Left lobe of liver (tissue), 2 donors: ENCODE results near the gene CKS1B. TPM values are rescaled to one million over a fixed set of nuclear protein-coding genes. Genes with fewer than 3 reads are reported as not detected.
"Not testable (repeated sequence)": the region's sequence is repeated elsewhere in the genome, so short reads cannot be mapped to it uniquely, and the experiment has no call there.

ENCODE experiments used
- ATAC-seq: fragments of 200-7000 bp; cut with Tn5 transposase; one replicate; pipeline ENCODE4 v1.9.1; 2020; ENCODE audit warnings: mild to moderate bottlenecking, moderate library complexity
- DNase-seq: peaks from one replicate; pipeline ENCODE4 v3.0.0-alpha.2; 2020; ENCODE audit warnings: low spot score
- total RNA-seq: library from RNA; stranded (reverse); gene quantifications from one replicate; pipeline ENCODE4 v1.2.1, GENCODE V29; 2021
- donor health status: DM: no; HTN: no; CAD: no; lungs with moderate emphysema.
- donor health status: DM: no; HTN: yes; CAD: no.

CKS1B gene
- total RNA-seq, 1 donor from 2014 or later = 14.2 TPM

GRCh38 chr1:154982897-154983648 is 8.6 kb downstream of the CKS1B start, which contains the start of gene FLAD1:
Gene FLAD1 (plus strand): TSS chr1:154983344. CDS start chr1:154983695, 351 bp downstream.
- peak; percentile 98 for DNase-seq
- ATAC-seq = peak; percentile 95

DNA sequence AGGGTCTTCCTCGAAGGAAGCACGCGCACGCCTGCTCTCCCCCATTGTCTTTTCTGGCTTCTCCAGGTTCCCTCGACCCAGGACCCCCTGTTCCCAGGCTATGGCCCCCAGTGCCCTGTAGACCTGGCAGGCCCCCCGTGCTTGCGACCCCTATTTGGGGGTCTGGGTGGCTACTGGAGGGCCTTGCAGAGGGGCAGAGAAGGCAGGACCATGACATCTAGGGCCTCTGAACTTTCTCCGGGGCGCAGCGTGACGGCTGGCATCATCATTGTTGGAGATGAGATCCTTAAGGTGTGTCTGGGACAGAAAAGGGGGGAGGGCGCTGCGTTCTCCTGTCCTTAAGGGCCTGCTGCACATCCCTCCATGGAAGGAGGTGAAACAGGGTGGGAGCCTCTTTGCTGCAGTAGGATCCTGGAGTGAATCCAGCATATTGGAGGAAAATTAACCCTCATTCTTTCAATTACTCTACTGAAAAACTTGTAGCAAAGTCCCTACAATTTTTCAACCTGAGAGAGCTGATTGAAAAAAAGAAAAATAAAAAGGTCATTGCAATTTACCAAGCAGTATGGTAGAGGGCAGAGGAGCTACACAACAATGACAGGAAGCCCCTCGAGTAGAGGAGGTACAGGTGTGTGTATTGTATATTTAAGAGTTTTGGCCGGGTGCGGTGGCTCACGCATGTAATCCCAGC is 9.4 kb downstream of the CKS1B start:
- DNase-seq (no peak), ATAC-seq (no peak)

DNA sequence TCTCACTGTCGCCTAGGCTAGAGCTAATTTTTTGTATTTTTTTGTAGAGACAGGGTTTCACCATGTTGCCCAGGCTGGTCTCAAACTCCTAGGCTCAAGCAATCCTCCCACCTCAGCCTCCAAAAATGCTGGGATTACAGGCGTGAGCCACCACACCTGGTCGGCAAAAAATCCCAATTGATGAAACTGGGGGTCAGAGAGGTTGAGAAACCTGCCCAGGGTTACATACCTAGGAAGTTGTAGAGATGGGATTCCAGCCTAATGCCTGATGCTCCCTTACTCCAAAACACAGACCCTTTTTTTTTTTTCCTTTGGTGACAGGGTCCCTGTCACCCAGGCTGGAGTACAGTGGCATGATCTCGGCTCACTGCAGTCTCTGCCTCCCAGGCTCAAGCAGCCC is 12.3 kb downstream of the CKS1B start:
- DNase-seq, ATAC-seq: not testable (repeated sequence)

GRCh38 chr1:154987326-154987725 is 12.8 kb downstream of the CKS1B start:
- peak; percentile 86 for DNase-seq

DNA sequence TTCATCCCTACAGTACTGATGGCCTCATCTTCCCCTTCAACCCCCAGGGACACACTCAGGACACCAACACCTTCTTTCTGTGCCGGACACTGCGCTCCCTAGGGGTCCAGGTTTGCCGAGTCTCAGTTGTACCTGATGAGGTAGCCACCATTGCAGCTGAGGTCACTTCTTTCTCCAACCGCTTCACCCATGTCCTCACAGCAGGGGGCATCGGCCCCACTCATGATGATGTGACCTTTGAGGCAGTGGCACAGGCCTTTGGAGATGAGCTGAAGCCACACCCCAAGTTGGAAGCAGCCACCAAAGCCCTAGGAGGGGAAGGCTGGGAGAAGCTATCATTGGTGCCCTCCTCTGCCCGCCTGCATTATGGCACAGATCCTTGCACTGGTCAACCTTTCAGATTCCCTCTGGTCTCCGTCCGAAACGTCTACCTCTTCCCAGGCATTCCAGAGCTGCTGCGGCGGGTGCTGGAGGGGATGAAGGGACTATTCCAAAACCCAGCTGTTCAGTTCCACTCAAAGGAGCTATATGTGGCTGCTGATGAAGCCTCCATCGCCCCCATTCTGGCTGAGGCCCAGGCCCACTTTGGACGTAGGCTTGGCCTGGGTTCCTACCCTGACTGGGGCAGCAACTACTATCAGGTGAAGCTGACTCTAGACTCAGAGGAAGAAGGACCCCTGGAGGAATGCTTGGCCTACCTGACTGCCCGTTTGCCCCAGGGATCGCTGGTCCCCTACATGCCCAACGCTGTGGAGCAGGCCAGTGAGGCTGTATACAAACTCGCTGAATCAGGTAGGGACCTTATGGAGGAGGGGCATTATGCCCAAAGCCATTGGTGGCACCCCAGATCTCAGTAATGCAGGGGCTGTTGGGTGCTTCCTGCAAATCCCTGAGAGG is 13.8 kb downstream of the CKS1B start:
- no peak for DNase-seq
- ATAC-seq = no peak

More at GRCh38 chr1:154987326-154987725, 12.8 kb downstream of the CKS1B start:
- ATAC-seq = peak; percentile 50

- DNase-seq (no peak), ATAC-seq (peak; percentile 28)
Observed at GRCh38 chr1:154989195-154989860, 14.8 kb downstream of the CKS1B start.

- no peak for DNase-seq
- ATAC-seq = no peak
Observed at GRCh38 chr1:154990276-154990675, 15.8 kb downstream of the CKS1B start.

DNA sequence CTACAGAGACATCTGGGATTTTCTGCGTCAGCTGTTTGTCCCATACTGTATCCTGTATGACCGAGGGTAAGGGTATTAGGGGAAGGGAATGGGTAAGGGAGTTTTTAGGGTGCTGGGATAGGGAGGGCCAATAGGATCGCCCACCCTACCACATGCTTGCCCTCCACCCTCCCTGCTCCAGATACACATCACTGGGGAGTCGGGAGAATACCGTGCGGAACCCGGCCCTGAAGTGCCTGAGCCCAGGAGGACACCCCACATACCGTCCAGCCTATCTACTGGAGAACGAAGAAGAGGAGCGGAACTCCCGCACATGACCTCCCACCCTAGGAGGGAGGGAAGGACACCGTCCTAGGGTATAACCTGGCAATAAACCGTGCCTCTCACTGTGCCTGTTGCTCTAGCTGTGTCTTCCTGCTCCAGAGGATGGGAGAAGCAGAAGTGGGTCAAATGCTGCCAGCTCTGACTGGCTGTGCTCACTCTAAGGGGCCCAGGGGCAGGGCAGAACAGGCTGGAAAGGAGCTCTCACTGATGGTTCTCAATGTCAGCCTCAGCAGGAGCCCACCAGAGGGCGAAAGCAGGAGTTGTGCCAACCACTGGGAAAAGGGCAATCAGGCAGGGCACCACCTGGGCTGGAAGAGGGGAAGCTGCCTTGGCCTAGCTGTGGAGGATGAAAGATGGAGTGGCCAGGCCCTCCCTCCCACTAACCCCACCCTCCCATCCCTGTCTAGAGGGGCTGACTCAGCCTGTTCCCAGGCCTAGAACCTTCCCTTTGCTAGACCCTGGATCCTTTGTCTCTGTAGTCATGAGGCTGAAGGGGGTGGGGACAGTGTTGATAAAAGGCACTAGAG is 18.5 kb downstream of the CKS1B start:
- DNase-seq (no peak), ATAC-seq (no peak)

GRCh38 chr1:154993572-154994268 is 19.2 kb downstream of the CKS1B start, which contains the start of gene LENEP:
Gene LENEP (plus strand): TSS chr1:154993586. CDS start chr1:154993608, 22 bp downstream.
- no peak for DNase-seq
- no peak for ATAC-seq

- ATAC-seq (no peak), DNase-seq (no peak)
Observed at GRCh38 chr1:154994269-154994587, 19.7 kb downstream of the CKS1B start.

DNA sequence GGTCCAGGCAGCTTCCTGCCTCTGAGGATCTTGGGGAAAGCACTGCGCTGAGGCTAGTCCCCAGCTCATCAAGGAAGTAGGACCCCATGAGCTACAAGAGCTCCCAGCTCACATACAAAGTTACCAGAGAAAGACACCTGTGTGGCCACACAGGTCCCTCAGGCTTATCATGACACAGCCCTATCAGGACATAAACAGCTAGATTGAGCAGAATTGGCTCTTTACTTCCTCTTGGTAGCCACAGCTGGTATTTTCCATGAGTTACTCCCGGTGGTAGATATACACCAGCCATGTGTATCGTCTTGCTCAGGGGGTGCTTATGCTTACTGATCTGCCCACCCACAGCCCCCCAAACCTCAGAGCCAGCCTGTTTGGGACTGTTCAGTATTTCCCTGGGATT is 20.1 kb downstream of the CKS1B start:
- no peak for DNase-seq
- no peak for ATAC-seq

DNA sequence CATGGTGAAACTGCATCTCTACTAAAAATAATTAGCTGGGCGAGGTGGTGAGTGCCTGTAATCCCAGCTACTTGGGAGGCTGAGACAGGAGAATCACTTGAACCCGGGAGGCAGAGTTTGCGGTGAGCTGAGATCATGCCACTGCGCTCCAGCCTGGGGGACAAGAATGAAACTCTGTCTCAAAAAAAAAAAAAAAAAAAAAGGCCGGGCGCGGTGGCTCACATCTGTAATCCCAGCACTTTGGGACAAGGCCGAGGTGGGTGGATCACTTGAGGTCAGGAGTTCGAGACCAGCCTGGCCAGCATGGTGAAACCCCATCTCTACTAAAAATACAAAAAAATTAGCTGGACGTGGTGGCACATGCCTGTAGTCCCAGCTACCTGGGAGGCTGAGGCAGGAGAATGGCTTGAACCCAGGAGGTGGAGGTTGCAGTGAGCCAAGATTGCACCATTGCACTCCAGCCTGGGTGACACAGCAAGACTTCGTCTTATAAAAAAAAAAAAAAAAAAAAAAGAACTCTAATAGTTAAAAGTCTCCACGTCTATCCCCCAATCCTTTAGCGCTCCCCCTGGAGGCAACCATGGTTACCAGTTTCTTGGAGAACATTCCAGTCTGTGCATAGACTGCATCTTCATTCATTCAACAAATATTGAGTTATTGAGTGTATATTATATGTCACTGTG is 21.0 kb downstream of the CKS1B start:
- DNase-seq (peak; percentile 60), ATAC-seq (peak; percentile 47)

- DNase-seq (peak; percentile 45), ATAC-seq (no peak)
Observed at GRCh38 chr1:154996966-154997701, 22.7 kb downstream of the CKS1B start.

- DNase-seq (peak; percentile 51), ATAC-seq (no peak)
Observed at GRCh38 chr1:154998201-154998780, 23.8 kb downstream of the CKS1B start.

GRCh38 chr1:154998818-154999570 is 24.5 kb downstream of the CKS1B start:
- ATAC-seq (no peak), DNase-seq (peak; percentile 68)

GRCh38 chr1:154999571-155000410 is 25.3 kb downstream of the CKS1B start:
- DNase-seq (no peak), ATAC-seq (no peak)
